GM21360 (cell line): ENCODE data around the gene NRP1.

Experiments used
- ATAC-seq: cut with Tn5 transposase; IDR thresholded peaks from one replicate; pipeline ENCODE4 v1.9.1; 2021; ENCODE audit warnings: mild to moderate bottlenecking, moderate library complexity; ENCODE audit not compliant: unreplicated experiment

NRP1 gene

DNA sequence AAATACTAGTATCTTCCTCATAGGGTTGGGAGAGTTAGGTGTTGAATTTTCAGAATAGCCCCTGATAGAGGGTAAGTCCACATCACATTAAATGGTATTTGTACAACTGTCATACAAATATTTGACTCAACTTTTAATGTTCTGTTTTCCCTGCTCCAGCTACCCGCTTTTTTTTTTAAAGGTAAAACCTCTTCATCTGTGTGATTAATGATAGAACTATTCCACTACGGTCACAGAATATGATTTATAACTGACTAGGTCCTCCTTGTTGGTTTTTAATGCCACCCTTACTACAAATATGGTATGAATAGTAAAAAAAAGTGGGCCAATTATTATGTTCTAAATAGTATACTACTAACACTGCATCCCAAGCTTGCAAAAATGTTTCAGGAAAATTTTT is 15.6 kb upstream of the NRP1 start:
- ATAC-seq = no peak

DNA sequence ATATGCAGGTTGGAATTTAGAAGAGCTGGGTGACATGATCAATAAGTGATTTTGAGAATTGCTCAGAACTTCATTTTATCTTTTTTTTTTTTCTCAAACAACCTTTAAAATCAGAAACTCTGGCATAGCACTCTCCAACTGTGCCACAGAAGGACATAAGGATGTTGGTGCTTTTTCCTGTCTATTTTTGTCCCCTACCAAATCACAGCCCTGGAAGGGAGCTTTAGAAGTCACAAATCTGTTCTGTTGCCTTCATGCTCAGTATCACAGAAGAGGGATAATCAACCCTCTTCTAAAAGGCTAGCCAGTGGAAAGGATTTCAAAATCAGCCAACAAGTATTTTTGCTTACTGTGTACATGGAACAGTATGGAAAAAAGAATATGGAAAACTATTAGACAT is 14.8 kb upstream of the NRP1 start:
- no peak for ATAC-seq

DNA sequence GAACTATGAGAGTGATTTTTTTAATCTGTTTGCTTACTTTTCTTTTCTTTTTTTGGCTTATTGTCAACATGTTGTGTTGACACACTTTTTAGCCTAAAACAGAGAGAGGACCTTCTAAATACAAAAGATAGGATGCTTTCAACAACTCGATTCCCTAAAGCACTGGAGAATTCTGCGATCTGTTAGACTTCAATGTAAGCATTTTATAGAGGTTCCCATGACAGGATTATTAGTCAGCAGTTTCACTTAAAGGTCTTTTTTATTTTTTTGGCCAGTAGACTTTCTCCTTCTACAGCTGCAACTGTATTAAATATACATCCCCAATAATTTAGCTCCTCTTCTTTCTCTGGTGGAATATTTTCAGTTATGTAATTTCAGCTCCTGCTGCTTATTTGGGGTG is 12.7 kb upstream of the NRP1 start:
- ATAC-seq = no peak

DNA sequence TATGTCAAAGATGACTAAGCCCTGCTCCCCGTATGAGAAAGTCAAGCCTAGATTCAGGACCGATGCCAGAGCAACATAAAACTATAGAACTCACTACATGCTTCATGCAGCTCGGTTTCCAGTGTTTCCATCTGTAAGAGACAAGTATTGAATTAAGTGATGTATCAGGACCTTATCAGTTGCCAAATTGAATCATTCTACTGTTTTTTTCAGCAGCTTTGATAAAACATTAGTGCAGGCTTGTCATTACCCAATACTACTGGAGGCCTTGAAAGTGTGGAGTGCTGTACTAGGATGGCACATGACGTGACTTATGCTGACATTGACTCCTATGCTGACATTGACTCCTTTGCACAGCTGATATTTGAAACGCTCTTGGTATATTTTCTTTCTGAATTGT is 10.8 kb upstream of the NRP1 start:
- no peak for ATAC-seq

DNA sequence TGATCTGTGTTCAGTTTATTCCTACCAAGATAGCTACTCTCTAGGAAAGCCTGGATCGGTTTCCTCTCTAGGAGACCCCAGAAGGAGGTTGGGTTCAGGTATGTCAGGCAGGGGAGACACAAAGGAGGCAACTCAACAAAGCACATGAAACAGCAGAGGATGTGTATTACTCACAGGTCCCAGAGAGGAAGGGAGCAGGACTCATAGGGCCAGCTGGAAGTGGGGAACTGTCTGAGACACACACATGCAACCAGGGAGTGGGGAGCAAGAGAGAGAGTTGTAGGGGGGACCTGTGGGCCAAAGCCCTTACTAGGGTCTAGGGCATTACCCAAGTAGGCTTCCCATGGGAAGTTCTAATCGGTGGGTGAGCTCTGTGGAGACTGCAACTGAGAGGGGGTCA is 10.2 kb upstream of the NRP1 start:
- ATAC-seq = no peak

DNA sequence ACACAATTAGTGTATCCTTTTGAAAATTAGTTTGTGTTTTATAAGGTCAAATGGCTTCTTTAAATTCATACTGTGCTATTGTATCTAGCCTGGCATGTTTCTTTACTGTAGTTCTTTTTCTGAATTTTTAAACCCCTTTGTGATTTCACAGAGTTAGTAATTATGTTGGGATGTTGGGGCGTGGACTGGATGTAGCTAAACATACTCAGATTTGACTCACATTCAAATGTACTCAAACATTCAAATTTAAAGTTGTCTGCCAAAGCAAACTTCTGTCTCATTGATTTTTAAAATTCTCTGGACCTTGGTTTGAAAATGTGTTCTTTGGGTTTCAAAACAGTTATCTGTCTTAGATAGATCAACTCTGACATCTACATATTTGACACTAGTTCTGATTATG is 7.2 kb upstream of the NRP1 start:
- no peak for ATAC-seq

DNA sequence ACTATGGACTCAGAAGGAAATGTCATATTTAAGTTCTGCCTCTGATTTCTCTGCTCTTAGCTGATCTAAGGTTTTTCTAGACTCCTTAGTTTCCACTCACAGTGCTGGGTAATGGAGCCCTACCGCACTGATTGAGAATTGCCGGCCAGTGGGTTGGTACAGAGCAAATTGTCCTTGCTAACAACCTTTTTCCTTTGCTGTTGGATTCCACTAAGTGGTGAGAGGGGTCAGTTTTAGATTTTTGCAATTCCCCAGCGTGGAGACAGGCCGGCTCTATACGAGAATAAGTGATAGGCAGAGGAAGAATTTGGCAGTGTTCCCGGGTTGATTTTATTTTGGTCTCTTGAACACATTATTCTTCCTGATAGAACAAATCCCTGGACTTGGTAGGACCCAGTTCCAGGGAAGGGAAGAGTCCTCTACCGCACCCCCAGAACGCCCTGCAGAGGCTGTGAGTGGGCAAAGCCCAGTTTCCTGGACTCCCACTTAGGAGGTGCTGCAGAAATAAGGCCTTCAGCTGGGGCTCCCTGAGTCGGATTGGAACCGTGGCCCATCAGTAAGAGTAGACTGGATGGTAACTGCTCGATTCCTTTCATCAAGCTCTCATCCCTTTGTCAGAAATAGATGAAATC is 3.0 kb upstream of the NRP1 start:
- ATAC-seq = no peak

DNA sequence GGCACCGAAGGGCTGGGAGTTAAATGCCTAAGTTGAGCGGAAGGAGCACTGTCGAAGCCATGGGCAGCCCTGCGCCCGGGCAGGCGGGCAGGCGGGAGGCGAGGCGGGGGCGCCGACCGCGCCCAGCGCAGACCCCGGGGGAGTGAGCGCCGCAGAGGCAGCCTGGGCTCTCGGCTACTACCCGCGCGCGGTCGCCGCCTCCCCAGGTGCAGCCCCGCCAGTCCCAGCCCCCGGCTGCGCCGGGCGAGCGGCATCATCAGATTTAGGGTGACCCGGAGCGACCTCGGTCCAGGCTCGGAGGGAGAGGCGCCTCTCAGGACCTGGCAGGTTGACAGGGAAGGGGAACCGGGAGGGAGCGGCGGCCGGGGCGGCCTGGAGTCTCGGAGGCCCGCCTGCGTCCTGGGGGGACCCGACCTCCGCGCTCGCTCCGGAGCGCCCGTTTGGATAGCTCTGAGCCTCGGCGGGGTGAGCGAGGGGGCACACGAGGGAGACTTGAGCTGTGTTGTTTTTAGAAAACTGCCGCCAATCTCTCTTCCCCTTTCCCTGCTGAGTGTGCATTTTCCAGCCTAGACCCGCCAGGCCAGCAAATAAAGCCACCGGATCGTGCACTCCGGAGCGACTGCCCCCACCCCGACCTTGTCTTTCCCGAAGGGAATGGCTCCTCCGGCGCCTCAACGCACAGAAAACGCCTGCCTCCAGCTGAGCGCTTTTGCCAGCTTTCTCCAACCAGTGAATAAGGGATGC is 2.3 kb upstream of the NRP1 start:
- ATAC-seq = no peak

DNA sequence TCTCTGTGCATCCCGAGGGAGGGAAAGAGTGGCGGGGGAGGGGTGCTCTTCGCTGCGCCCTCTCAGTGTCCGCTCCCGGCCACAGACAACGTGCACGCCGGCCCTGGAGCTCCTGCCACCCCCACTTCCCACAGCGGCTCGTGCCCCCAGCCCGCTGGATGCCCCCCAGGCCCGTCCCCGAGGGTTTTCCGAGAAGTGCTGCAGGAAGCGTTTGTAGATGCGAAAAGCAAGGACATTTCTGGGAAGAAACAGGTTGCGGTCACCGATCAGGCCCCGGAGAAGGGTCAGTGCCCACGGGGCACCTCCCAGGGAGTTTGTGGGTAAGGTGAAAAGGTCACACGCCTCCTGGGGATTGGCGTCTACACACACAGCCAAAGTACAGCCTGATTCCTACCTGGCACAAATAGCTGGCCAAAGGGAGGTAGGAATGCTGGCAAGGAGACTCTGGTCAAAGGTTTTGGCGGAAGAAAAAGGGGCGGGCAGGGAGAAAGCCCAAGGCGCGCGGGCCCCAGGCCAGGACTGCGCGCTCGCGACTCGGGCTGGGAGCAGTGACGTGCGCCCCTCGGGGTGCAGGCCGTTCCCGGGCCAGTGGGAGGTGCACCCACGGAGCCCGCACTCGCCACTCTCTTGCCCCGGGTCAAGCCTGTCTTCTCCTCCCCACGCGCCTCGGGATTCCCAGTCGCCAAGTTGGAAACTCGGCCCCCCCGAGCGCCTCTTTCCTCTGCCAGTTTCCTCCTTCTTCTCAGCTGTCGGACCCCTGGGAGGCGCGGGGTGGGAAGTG is 1.5 kb upstream of the NRP1 start:
- ATAC-seq = no peak

DNA sequence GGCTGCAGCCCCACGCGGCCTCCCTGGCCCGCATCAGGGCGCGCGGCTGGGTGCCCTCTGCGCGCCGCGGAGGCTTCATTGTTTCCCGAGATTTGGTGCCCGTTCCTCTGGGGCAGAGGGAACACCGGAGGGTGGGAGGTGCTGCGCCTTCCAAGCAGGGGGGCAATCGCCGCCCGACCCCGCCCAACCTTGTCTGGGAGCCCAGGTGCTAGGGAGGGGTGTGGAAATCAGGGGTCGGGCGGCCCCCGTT is 1.0 kb upstream of the NRP1 start:
- no peak for ATAC-seq

DNA sequence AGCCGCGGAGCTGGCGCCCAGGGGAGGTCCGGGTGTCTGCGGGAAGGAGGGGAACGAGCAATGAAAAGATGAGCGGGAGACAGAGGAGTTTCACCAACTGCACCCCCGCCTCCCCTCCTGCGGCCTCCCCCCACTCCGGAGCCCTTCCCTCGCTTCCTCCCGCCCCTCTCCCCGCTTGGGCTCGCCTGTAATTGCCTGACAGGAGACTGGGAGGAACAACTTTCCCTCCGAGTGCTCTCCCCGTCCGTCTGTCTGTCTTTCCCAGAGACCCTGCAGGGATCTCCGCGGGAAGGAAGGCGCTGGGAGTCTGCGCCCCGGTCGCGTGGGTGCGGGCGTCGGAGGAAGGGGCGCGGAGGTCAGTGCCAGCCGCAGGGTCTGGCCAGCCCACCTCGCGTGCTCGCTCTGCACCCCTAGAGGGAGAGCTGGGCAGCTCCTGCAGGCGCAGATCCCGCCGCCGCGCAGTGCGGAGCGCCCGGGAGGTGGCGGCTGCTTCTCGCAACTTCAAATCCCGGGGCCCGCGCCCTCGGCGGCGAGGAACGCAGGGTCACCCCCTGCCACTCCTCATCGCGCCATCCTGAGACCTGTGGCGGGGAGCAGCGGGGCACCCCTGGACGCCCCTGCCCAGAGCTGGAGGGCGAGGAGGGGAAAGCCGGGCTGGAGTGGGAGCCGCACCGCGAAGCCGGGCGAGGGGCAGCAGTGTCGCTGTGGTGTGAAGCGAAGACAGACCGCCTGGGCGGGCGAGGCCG is 511 bp upstream of the NRP1 start:
- no peak for ATAC-seq

DNA sequence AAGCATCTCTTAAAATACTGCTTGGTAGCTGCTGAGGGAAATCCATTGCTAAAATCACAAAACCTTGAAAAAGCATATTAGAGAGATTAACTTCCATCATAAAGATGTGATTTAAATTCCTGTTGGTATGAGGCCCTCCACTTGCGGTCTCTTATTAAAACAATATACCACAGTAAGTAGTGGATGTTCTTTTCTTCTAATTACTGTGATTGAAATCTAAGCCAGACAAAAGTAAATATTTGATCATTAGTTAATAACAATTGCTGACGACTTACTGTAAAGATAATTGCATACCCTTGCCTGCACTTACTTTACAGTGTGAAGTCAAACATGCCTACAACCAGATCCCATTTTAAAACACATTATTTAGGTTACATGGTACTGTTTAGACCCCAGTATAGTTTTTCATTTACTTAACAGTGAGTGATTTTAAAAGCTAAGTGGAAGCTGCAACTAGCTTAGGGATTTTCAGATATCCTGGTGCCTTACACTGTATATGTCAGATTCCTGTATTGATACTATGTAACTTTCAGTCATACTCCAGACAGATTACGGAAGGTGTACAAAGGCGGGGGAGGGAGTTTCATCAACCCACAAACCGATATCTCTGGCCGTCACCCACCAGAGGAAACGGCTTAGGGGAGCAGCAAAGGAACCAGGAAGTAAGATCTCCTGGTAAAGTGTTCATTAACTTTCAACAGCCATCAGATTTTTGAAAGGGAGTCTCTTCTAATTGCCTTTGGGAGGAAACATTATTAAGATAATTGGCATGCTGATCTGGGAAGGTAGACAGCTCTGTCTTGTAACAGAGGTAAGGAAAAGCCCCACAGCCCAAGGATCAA is 986 bp downstream of the NRP1 start:
- ATAC-seq = no peak

DNA sequence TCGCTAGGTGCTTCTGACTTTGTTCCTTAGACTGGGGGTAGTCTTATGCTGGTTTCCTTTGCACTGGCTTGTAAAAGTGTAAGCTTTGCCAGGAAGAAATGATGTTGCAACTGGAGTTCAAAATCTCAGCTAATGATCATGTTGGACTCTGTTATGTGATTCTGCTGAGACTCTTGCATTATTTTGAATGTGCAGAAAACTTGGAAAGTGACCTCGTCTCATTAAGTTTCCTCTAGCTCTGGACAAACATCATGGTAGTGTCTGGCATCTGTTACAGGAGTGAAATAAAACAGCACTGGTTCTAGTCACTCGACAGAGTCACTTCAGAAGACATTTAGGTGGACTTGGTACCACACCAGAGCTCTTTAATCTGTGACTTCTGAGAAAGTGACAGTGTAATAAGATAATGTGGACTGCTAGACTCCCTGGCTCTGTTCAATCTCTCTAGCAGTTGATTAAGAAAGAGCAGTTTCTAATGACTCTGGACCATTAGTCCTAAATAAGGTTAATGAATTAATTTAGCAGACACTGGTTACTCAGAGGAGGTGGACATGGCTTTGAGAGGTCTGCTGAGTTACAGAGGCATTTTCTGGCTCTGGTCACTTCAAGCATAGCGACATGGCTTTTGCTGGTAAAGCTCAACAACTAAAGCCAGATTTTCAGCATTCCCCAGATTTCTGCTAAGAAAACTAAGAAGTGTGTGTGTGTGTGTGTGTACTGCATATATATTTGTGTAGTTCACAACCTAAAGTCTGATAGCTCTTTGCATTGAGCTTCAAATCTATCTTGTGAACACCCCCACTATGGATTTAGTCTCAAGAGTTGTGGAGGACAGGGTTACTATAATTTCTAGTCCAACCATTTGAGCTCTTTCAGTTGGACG is 2.0 kb downstream of the NRP1 start:
- no peak for ATAC-seq

DNA sequence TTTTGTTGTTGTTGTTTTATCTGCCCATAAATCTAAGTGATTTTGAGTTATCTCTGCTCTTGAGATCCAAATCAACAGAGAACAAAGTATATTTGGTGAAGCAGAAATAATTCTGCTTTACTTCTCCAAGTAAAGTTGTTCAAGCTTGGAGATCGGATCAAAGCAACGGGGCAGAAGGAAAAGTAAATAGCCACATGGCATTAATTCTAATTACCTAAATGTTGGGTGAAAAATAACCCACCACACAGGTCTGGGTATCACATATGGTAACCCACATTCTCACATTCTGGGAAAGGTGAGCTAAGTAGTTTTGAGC is 3.1 kb downstream of the NRP1 start:
- no peak for ATAC-seq

DNA sequence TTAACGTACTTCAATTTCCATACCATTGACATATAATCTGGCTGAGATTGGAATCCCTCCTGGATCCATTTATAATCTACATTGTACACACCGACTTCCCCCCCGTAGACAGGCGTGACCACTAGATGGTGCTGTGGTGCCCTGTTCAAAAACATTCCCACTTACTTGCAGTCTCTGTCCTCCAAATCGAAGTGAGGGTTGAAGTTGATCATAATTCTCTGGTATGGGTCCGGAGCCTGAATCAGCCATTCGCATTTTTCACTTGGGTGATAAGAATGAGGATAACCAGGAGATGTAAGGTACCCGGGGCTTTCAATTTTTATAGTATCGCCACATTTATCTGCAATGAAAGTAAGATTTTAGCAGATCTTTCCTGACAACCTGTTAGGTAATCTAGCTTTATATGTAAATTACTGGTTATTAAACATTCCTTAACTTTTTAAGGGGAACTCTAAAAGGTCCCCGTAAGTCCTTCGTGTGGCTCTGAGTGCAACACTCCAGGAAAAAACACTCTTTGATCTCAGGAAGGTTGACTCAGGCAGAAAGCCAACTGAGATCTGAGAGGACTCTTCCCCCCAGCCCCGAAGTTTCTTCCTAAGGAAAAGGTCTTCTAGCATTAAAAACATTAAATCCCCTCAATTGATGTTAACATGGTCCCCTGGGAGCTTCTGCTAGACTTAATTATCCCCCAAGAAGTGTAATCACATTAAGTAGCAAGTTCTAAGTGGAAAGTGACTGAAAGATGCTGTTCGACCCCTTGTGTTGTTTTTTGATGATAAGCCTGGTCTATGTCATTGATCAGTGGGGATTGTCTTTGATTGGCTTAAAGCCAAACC is 3.7 kb downstream of the NRP1 start:
- ATAC-seq = no peak

DNA sequence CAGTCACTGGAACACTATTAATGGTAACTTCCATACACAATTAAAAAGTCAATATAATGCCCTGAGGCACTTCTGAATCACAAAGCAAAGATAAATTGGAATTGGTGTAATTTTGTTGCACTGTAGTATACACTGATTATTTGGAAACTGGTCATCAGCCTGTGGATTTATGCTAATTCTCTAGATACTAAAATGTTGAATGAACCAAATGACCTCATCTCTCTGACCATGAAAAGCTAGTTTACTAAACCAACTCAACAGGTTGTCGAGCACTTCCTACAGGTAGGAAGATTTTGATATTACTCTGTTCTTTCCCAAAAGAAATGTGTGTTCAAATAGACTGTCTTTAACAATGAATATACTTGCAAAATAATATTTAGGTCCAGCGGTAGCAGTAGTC is 5.3 kb downstream of the NRP1 start:
- no peak for ATAC-seq

DNA sequence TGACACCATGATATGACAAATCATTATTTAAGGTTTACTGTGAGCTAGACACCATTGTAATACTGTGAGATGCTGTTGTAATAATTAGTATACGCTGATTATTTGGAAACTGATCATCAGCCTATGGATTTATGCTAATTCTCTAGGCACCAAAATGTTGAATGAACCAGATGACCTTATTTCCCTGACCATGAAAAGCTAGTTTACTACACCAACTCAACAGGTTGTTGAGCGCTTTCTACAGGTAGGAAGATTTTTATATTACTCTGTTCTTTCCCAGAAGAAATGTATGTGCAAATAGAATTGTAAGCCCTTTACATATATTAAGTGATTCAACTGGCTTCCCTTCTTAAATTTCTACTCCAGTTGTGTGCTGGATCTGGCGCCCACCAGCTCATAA is 6.2 kb downstream of the NRP1 start:
- ATAC-seq = no peak

DNA sequence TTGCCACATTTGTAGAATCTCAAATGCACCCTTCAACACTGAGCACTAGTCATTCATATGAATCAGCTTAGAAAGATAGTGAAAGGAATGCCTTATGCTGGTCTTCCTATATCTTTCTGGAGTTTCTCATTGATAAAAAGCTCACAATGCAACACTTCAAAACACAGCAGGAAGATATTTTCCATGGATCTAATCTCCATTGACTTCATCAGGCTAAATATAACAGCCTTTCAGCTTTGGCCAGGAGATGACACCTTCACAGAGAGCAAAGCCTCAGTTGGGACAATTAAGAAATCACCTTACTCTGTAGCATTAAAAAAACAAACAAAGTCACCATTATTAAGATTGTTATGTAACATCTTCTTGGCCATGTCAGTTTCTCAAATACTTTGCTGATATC is 6.7 kb downstream of the NRP1 start:
- no peak for ATAC-seq

DNA sequence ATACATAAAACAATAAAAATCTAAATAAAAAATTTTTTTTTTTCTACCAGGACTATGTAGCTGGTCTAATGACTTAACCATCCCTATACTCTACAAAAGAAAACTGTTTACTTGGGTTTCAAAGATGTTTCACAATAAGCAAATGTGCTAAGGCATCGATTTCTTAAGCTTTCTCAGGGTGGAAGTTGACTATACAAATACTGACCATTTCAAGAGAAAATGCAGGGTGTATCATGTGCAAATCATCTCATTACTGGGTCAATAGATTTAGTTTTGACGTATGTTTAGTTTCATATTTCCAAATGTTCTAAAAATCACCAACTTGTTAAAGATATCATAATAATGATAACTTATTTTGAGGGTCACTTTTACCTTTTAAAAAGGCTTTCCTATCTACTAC is 7.5 kb downstream of the NRP1 start:
- ATAC-seq = no peak
